ENCODE results near the gene OSBPL2.

DNA sequence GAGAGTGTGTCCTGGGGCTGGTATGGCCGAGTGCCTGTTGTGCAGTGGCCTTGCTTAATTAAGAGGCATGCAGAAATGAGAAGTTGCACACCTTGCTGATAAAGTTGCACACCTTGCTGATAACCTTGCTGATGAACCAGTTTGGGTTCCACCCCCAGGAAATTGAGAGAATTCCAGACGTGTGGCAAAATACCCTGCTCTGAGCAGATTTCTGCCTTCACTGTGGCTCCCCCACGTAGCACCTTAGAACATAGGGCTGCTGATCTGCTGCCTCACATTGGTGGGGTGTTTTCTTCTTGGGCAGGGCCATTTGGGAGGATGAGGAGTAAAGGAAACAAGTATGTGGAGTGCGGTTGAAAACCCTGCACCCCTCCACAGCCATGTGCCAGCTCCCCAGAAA is 42.0 kb downstream of the OSBPL2 start:
- TF ChIP-seq CTCF (IDR thresholded peaks at IDR 0.05) (no peak), POLR2A (IDR thresholded peaks at IDR 0.05) (no peak)
